SK-N-SH treated with all-trans-retinoic acid at 6 μM for 48 hours (cell line): ENCODE results near the gene NUDT4.

Experiments
- ARNTL ChIP-seq: fragments of 450-650 bp; formaldehyde crosslinking; IDR thresholded peaks from 2 replicates; pipeline ENCODE4 v1.5.0; 2020; ENCODE audit warnings: low read depth, mild to moderate bottlenecking, moderate library complexity, borderline replicate concordance
- ISL1 ChIP-seq: fragments of 250-450 bp; sonication (Bioruptor Pico); IDR thresholded peaks from 2 replicates; pipeline ENCODE4 v2.1.2; 2022; ENCODE audit warnings: mild to moderate bottlenecking, moderate library complexity
- PPARA ChIP-seq: fragments of 250-450 bp; sonication (Bioruptor Pico); IDR thresholded peaks from 2 replicates; pipeline ENCODE4 v1.5.0; 2020; ENCODE audit warnings: mild to moderate bottlenecking, borderline replicate concordance
- RARB ChIP-seq: fragments of 250-450 bp; sonication (Bioruptor Pico); IDR thresholded peaks from 2 replicates; pipeline ENCODE4 v1.8.0; 2021; ENCODE audit warnings: mild to moderate bottlenecking, moderate library complexity
- TOX ChIP-seq: fragments of 250-450 bp; sonication (Bioruptor Pico); IDR thresholded peaks from 2 replicates; pipeline ENCODE4 v1.8.0; 2021; ENCODE audit warnings: mild to moderate bottlenecking, moderate library complexity, borderline replicate concordance
- ZFP30 ChIP-seq: fragments of 450-650 bp; formaldehyde crosslinking; IDR thresholded peaks from 2 replicates; pipeline ENCODE4 v1.5.0; 2022; ENCODE audit warnings: mild to moderate bottlenecking, moderate library complexity
- ZNF70 ChIP-seq: fragments of 450-650 bp; formaldehyde crosslinking; IDR thresholded peaks from 2 replicates; pipeline ENCODE4 v1.5.0; 2020; ENCODE audit warnings: mild to moderate bottlenecking, moderate library complexity

- TF ChIP-seq RARB (CRISPR knock-in tag), result no peak
- TF ChIP-seq ZNF70 (CRISPR knock-in tag), result no peak
- no peak for TF ChIP-seq TOX (CRISPR knock-in tag)
- no peak for TF ChIP-seq ARNTL (CRISPR knock-in tag)
- no peak for TF ChIP-seq ZFP30 (CRISPR knock-in tag)
- no peak for TF ChIP-seq ISL1 (CRISPR knock-in tag)
- no peak for TF ChIP-seq PPARA (CRISPR knock-in tag)
Measured at GRCh38 chr12:93393425-93393824, 15.7 kb downstream of the NUDT4 start.
